Activated CD8-positive, alpha-beta memory T cell treated with anti-CD3 and anti-CD28 coated beads for 48 hours (primary cell): ENCODE measurements around the gene BANF2.
"Not testable (repeated sequence)": the region's sequence is repeated elsewhere in the genome, so short reads cannot be mapped to it uniquely, and the experiment has no call there.

Experiments
- DNase-seq, 3 experiments: peaks; one replicate each; pipeline ENCODE4 v3.0.0-alpha.2; 2020; ENCODE audit warnings: low read depth in 2 of 3, low spot score in 2 of 3

BANF2 gene

GRCh38 chr20:17682103-17682888 is 17.5 kb upstream of the BANF2 start, which contains the start of gene RRBP1:
TSS of gene RRBP1 (minus strand) at chr20:17682242. CDS start at chr20:17660507, 21,735 bp downstream.
- DNase-seq: peak; percentile 84 to 95 (median 88)

DNA sequence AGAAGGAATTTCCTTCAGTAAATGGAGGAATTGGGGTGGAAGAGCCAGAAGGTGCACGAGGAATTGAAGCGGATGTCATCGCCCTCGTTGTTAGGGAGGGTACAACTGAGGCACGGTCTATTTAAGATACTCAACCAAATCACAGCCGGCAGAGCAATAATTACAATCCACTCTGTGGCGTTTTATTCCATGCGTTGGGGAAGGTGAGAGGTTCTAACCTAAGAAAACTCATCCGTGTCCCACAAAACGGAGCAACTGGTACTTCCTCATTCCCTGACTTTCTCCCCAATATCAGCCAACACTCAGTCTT is 16.9 kb upstream of the BANF2 start:
- no peak for DNase-seq

- no peak for DNase-seq
Observed at GRCh38 chr20:17683218-17684076, 16.3 kb upstream of the BANF2 start.

- no peak for DNase-seq
Observed at GRCh38 chr20:17684077-17684888, 15.5 kb upstream of the BANF2 start.

- no peak for DNase-seq
Observed at GRCh38 chr20:17685168-17685567, 14.6 kb upstream of the BANF2 start.

- DNase-seq: no peak
Observed at GRCh38 chr20:17687800-17688199, 12.0 kb upstream of the BANF2 start.

DNA sequence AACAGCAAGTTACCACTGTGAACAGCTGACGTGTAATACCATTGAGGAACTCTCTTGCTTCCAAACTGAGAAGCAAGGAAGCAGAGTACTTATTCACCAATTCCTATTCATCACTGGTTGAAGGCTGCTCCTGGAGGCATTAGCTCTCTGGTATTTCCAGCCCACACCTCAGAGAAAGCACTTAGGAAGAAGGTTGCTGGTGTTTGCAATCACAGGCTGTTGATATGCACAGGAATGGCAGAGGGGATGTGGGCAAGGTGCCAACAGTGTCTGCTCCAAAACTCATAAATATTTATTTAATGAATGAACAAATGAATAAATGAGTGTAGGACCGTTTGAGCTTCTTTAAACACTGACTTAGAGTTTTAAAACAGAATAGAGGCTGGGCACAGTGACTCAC is 10.8 kb upstream of the BANF2 start:
- no peak for DNase-seq

- no peak for DNase-seq
Observed at GRCh38 chr20:17690144-17690543, 9.6 kb upstream of the BANF2 start.

DNA sequence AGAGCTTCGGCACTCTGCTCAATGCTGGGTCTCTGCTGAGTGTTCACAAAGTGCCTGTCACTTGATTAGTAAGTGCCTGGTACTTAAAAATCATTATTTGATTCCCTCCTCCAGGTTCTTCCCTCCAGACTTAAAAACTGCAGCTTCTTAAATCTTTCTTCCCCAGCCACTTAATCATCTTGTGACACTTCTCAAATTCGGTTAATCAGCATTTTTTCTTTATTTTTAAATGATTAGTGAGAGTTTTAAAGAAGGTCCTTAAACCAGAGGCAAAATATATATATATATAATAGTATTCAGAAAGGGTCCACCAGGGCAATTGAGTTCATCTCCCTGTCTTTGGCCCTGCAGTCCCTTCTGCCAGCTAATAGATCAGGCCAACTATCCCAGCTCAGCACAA is 8.0 kb upstream of the BANF2 start:
- DNase-seq: no peak

DNA sequence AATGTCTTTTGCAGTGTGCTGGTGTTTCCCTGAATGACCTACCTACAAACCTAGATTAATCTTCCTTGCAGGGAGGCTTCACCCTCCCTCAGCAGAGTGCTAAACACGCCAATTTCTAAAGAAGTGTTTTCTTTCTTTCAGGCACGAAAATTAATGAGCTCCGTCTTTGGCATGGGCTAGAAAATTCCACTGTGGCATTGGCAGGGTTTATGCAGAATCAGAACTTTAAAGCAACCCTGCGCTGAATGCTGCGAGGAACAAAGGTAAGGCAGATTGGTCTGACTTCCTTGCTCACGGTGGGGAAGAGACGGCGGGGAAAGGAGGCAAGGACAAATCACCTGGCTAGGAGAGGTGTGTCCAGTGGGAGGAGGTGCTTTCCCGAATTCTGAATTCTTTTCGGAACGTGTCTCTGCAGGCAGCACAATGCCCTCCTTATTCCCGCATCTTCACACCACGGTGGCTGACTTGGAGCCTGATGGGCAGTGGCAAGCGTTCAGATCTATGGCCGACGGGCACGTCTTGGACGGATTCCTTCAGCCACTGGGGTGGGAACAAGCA is 6.2 kb upstream of the BANF2 start:
- DNase-seq: no peak

GRCh38 chr20:17694767-17695166 is 5.0 kb upstream of the BANF2 start:
- DNase-seq: no peak

DNA sequence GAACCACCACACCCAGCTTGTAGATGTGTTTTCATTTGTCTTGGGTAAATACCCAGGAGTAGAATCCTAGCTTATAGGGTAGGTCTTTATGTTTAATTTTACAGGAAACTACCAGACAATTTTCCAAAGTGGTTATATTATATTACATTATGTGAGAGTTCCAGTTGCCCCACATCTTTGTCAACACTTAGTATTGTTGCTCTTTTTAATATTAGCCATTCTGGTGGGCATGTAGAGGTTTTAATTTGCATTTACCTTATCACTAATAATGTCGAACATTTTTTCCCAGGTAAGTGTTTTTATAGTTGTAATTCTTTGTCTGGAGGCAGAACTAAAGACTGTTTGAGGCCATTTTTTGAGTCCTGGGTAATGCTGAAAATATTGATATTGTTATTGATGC is 3.5 kb upstream of the BANF2 start:
- no peak for DNase-seq

- no peak for DNase-seq
Observed at GRCh38 chr20:17697171-17697570, 2.6 kb upstream of the BANF2 start.

- no peak for DNase-seq
Observed at GRCh38 chr20:17698384-17698783, 1.4 kb upstream of the BANF2 start.

DNA sequence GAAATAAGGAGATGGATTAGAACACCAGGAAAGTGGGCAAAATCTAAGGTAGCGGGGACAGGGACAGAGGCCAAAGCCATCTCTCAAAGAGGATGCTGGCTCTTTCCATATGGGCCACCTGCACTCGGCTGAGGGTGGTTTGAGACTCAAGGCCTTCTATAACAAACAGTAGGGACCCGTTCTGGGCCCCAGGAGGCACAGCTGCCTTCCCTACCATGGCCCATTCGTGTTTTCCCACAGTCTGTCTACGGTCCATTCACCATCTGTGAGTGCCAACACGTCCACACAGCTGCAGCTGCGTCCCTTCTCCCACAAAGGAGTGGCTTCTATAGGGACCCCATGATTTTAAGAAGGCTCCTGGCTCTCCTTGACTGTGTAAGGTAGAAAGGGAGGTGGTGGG is 871 bp downstream of the BANF2 start:
- DNase-seq: no peak

- no peak for DNase-seq
Observed at GRCh38 chr20:17701826-17702225, 2.1 kb downstream of the BANF2 start.

DNA sequence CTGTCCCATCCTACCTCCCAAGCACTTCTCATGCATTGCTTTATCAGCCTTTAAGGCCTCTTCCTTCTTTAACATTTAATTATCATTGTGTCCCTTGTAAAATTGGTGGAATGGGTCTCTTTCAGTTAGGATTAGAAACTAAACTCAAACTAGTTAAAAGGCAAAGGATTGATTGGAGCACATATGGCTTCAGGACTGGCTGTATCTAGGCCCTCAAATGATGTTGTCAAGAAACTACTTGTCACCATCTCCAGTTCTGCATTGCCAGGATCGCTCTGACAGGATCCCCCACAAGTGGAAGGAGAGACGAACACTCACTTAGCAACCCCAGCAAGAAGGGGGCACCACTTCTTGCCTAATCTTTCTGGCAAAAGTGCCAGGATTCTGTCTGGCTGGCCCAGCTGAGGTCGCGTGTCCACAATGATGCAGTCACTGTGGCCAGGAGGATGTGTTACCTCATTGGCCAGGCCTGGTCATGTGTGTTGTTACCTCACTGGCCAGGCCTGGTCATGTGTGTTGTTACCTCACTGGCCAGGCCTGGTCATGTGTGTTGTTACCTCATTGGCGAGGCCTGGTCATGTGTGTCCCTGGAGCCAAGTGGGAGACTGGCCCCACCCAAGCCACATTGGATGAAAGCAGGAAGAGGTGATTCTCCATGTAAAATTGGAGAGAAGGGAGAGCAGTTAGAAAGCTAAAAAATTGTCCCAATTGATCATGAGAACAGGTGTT is 5.0 kb downstream of the BANF2 start:
- DNase-seq: no peak

- no peak for DNase-seq
Observed at GRCh38 chr20:17705916-17706315, 6.2 kb downstream of the BANF2 start.

- DNase-seq: no peak
Observed at GRCh38 chr20:17706632-17707031, 6.9 kb downstream of the BANF2 start.

DNA sequence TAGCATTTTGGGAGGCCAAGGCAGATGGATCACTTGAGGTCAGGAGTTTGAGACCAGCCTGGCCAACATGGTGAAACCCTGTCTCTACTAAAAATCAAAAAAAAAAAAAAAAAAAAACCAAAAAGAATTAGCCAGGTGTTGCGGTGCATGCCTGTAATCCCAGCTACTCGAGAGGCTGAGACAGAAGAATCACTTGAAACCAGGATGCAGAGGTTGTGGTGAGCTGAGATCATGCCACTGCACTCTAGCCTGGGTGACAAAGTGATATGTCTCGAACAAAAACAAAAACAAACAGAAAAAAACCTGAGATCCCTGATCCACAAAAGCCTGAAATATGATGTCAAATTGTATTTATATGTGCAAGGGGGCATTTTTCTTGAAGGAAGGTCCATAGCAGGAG is 8.2 kb downstream of the BANF2 start:
- DNase-seq: not testable (repeated sequence)
